ENCODE data around the gene SMIM22.

DNA sequence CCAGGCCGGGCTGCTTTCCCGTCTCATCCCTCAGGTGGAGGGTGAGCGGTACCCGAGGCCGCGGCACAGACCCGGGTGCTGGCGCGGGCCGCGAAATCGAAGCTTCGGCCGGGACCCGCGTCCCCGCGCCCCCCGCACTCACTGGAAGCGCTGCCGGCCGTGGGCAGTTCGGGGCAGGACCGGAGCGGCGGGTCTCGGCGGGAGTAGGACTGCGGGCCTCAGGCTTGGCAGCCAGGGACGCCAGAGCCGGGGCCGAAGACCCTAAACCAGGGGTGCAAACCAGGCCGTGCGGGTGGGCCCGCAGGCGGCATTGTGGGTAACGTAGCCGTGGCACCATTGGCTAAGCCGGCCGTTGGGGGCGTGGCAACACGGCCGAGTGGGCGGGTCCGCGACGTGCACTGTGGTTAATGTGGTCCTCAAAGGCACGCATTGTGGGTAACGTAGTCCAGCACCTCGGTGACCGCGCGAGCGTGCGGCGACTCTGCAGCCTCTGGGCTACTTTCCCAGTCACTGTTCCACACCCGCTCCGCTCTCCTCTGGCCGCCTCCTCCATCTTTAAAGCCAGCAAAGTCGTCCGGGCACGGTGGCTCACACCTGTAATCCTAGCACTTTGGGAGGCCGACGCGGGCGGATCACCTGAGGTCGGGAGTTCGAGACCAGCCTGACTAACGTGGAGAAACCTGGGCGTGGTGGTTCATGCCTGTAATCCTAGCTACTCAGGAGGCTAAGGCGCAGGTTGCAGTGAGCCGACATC, 28.1 kb upstream of the SMIM22 start, which contains the start of gene ZNF500:
- TF ChIP-seq, protein P1, sequence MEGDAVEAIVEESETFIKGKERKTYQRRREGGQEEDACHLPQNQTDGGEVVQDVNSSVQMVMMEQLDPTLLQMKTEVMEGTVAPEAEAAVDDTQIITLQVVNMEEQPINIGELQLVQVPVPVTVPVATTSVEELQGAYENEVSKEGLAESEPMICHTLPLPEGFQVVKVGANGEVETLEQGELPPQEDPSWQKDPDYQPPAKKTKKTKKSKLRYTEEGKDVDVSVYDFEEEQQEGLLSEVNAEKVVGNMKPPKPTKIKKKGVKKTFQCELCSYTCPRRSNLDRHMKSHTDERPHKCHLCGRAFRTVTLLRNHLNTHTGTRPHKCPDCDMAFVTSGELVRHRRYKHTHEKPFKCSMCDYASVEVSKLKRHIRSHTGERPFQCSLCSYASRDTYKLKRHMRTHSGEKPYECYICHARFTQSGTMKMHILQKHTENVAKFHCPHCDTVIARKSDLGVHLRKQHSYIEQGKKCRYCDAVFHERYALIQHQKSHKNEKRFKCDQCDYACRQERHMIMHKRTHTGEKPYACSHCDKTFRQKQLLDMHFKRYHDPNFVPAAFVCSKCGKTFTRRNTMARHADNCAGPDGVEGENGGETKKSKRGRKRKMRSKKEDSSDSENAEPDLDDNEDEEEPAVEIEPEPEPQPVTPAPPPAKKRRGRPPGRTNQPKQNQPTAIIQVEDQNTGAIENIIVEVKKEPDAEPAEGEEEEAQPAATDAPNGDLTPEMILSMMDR (IDR thresholded peaks at IDR 0.05), result peak in 1 of 7 experiments; percentile 14
- peak; percentile 25 to 70 (median 70) for TF ChIP-seq POLR2A (IDR thresholded peaks at IDR 0.05)

Data from body of pancreas (tissue), 4 donors.